ENCODE results near the gene DENND4B.

Gene DENND4B

DNA sequence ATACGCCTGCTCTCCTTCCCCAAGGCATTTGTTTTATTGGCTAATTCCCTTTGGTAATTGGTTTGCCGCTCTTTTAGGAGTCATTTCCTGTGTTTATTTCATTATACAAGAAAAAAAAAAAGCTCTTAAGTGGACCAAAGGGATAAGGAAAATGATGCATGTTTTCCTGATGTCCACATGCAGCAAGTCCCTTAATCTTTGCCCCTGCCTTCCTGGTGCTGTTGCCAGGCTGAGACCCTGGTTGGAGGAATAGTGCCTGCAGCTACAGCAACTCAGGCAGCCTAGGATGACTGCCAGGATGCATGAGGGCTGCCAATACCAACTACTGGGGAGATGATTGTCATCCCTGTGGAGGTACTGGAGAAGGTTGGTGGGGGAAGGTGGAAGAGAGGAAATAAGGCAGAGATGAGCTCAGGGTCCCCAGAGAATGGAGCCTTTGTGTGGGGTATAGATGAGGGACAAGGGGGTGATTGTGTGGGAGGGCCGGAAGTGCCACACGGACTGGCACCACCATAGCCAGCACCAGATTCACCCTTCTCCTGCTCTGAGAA lies 17.7 kb downstream of the DENND4B start:
- Histone ChIP-seq H3K4me3 (ENCODE audit: severe bottlenecking) (no peak overlapping the region), H3K36me3 (ENCODE audit: low read depth) (peaks cover 20% of the 10 kb centered on the region), H3K27me3 (ENCODE audit: insufficient read depth, poor library complexity, severe bottlenecking) (no peaks in the 10 kb centered on the region), H3K4me1 (ENCODE audit: insufficient read depth, poor library complexity, severe bottlenecking) (no peaks in the 10 kb centered on the region), H3K9me3 (ENCODE audit: severe bottlenecking) (no peaks in the 10 kb centered on the region), H3K27ac (ENCODE audit: poor library complexity, severe bottlenecking) (no peak overlapping the region)
- no peak for ATAC-seq (ENCODE audit: low read depth)
- TF ChIP-seq, protein P1, sequence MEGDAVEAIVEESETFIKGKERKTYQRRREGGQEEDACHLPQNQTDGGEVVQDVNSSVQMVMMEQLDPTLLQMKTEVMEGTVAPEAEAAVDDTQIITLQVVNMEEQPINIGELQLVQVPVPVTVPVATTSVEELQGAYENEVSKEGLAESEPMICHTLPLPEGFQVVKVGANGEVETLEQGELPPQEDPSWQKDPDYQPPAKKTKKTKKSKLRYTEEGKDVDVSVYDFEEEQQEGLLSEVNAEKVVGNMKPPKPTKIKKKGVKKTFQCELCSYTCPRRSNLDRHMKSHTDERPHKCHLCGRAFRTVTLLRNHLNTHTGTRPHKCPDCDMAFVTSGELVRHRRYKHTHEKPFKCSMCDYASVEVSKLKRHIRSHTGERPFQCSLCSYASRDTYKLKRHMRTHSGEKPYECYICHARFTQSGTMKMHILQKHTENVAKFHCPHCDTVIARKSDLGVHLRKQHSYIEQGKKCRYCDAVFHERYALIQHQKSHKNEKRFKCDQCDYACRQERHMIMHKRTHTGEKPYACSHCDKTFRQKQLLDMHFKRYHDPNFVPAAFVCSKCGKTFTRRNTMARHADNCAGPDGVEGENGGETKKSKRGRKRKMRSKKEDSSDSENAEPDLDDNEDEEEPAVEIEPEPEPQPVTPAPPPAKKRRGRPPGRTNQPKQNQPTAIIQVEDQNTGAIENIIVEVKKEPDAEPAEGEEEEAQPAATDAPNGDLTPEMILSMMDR (IDR thresholded peaks at IDR 0.05; ENCODE audit: poor library complexity, severe bottlenecking): no peak
- DNase-seq (ENCODE audit: low spot score): no peak

DNA sequence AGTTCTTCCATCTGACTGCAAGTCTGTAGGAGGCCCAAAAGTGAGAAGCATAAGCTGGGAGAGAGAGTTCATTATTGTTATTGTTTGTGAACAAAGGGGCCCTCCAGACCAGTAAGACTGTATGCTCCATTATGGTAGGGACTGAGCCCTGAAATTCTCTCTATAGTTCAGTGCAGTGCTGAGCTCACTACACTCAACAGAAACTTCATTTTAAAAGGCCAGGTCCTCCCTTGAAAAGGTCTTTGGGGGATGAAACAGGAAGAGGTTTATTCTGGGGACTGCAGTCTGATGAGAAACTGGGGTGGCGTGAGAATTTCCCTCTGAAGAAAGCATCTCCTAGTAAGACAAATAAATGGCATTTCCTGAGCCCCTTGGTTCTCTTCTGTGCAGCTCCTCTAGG lies 18.3 kb downstream of the DENND4B start:
- peaks cover 14% of the 10 kb centered on the region for H3K36me3 ChIP-seq (ENCODE audit: low read depth)
- no peaks in the 10 kb centered on the region for H3K27me3 ChIP-seq (ENCODE audit: insufficient read depth, poor library complexity, severe bottlenecking)
- TF ChIP-seq, protein P1 (IDR thresholded peaks at IDR 0.05; ENCODE audit: poor library complexity, severe bottlenecking): no peak
- H3K27ac ChIP-seq (ENCODE audit: poor library complexity, severe bottlenecking): no peak overlapping the region
- DNase-seq (ENCODE audit: low spot score) (no peak), ATAC-seq (ENCODE audit: low read depth) (no peak)
- H3K4me1 ChIP-seq (ENCODE audit: insufficient read depth, poor library complexity, severe bottlenecking): no peaks in the 10 kb centered on the region
- no peaks in the 10 kb centered on the region for H3K9me3 ChIP-seq (ENCODE audit: severe bottlenecking)
- no peak overlapping the region for H3K4me3 ChIP-seq (ENCODE audit: severe bottlenecking)

DNA sequence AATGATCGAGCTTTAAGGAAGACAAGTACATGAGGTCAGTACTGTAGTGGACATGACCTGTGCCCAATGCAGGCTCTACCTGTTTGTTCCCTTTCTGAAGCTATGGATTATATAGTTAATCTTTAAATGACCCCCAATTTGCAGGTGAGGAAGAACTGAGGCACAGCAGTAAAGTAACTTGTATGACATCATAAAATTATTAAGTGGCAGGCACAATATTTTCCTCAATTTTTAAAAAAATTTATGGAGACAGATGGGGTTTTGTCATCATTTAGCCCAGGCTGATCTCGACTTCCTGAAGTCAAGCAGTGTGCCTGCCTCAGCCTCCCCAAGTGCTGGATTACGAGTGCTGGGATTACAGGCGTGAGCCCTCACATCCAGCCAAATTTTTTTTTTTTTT lies 20.1 kb downstream of the DENND4B start:
- H3K9me3 ChIP-seq (ENCODE audit: severe bottlenecking): no peaks in the 10 kb centered on the region
- peaks cover 9% of the 10 kb centered on the region; the same call in 1 of the 2 replicates for H3K36me3 ChIP-seq (ENCODE audit: low read depth)
- ATAC-seq (ENCODE audit: low read depth) (no peak), DNase-seq (ENCODE audit: low spot score) (no peak)
- no peak overlapping the region for H3K27ac ChIP-seq (ENCODE audit: poor library complexity, severe bottlenecking)
- H3K4me1 ChIP-seq (ENCODE audit: insufficient read depth, poor library complexity, severe bottlenecking): no peaks in the 10 kb centered on the region
- H3K27me3 ChIP-seq (ENCODE audit: insufficient read depth, poor library complexity, severe bottlenecking): no peaks in the 10 kb centered on the region
- TF ChIP-seq, protein P1 (IDR thresholded peaks at IDR 0.05; ENCODE audit: poor library complexity, severe bottlenecking): no peak
- H3K4me3 ChIP-seq (ENCODE audit: severe bottlenecking): no peak overlapping the region

DNA sequence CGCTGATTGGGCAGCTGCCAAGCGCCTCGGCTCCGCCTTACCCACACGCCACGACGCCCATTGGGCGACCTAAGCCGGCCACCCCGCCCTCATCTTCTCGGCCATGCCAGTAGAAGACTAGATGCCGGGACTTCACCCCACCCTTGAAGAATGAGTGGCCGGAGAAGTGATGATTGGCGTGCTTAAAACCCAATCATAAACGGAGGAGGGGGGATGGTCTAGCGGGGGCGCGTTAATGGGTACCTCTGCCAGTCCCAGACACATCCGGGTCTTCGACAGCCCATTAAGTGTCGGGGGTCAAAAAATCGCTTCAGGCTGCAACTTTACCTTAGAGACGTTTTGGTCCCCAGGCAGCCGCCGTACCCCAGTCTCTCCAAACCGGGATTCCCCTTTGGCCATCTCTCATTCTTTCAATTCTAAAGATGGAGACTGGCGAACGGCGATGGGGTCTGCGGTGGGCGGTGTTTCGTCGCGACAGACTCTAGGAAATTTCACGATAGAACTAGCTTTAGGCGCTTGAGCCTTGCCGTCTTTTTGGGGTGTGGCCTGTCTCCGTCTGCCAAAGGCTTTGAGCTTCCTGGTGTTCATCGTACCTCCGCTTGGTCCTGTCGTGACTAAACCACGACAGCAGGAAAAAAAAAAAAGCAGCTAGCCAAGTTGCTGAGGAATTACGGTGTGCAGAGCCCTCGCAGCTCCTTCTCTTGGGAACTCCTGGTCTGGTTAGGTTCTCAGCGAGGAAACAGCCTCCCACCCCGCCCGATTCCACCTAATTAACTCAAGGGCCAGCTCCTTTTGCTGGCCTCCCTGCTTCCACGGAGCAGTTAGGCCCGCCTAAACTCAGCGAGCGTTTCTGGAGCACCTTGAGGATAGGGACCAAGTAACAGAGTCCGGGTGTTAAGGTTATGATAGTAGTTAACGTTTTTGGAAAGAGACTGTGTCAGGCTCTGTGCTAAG lies 23.3 kb downstream of the DENND4B start, which contains the start of gene GATAD2B:
Gene GATAD2B, minus strand, starts transcription at position 1 of the 954 bp plus-strand sequence. CDS start 94,625 bp downstream, outside the sequence.
- Histone ChIP-seq H3K4me3 (ENCODE audit: severe bottlenecking) (peak within 1 kb of the TSS; percentile 55), H3K27ac (ENCODE audit: poor library complexity, severe bottlenecking) (peak within 1 kb of the TSS; percentile 82), H3K36me3 (ENCODE audit: low read depth) (peaks cover 14% of the 10 kb centered on the region), H3K4me1 (ENCODE audit: insufficient read depth, poor library complexity, severe bottlenecking) (peaks cover 11% of the 10 kb centered on the region), H3K9me3 (ENCODE audit: severe bottlenecking) (no peaks in the 10 kb centered on the region), H3K27me3 (ENCODE audit: insufficient read depth, poor library complexity, severe bottlenecking) (no peaks in the 10 kb centered on the region)
- DNase-seq (ENCODE audit: low spot score) (peak; percentile 100), ATAC-seq (ENCODE audit: low read depth) (peak; percentile 94)
- TF ChIP-seq, protein P1 (IDR thresholded peaks at IDR 0.05; ENCODE audit: poor library complexity, severe bottlenecking): no peak
